Loucy (cell line): ENCODE data around the gene PPP1R14B.

Source experiments
- EZH2phosphoT487 ChIP-seq: fragments of 200-600 bp; IDR thresholded peaks from 2 replicates; pipeline ENCODE4 v1.6.1; 2018; ENCODE audit warnings: antibody characterized with exemption, mild to moderate bottlenecking, moderate library complexity, borderline replicate concordance
- TF ChIP-seq, protein P1 (sequence below): fragments of 200-600 bp; sonication (generic); conservative IDR thresholded peaks from 2 replicates; pipeline ENCODE4 v1.5.1; 2014; ENCODE audit warnings: mild to moderate bottlenecking, antibody characterized with exemption, low read length

DNA sequence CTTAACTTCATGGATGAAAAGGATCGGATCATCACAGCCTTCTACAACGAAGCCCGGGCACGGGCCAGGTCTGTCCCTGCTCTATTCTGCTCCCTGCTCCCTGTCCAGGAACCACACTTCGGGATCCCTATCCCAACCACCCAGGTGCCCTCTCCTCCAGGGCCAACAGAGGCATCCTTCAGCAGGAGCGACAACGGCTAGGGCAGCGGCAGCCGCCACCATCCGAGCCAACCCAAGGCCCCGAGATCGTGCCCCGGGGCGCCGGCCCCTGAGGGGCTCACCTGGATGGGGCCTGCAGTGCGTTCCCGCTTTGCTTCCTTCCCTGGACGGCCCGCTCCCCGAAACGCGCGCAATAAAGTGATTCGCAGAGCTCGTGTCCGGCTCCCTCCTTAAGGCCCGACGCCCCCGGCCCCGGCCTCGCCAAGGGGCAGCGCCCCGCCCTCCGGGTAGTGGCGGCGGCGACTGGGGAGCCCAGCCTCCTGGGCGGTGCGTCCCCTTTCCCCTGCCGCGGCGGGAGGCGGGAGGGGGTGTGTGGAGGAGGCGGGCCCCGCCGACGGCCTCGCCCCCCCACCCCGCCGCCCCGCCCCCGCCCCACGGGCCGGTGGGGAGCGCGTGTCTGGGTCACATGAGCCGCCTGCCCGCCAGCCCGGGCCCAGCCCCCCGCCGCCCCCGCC is 12.7 kb downstream of the PPP1R14B start, which contains the start of gene VEGFB:
- TF ChIP-seq, protein P1, sequence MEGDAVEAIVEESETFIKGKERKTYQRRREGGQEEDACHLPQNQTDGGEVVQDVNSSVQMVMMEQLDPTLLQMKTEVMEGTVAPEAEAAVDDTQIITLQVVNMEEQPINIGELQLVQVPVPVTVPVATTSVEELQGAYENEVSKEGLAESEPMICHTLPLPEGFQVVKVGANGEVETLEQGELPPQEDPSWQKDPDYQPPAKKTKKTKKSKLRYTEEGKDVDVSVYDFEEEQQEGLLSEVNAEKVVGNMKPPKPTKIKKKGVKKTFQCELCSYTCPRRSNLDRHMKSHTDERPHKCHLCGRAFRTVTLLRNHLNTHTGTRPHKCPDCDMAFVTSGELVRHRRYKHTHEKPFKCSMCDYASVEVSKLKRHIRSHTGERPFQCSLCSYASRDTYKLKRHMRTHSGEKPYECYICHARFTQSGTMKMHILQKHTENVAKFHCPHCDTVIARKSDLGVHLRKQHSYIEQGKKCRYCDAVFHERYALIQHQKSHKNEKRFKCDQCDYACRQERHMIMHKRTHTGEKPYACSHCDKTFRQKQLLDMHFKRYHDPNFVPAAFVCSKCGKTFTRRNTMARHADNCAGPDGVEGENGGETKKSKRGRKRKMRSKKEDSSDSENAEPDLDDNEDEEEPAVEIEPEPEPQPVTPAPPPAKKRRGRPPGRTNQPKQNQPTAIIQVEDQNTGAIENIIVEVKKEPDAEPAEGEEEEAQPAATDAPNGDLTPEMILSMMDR = no peak
- TF ChIP-seq EZH2phosphoT487 = no peak
